SK-N-SH (cell line): ENCODE measurements around the gene TMEM131L.

Source experiments
- EP300 ChIP-seq, 2 experiments: IDR thresholded peaks; 2 replicates each; pipeline versions ENCODE4 v1.4.0 to v1.6.1; 2012; ENCODE audit warnings: borderline replicate concordance in 1 of 2, low read depth in 1 of 2, low read length in 1 of 2
- SIN3A ChIP-seq: IDR thresholded peaks from 2 replicates; pipeline ENCODE4 v1.6.1; 2012; ENCODE audit warnings: low read depth, mild to moderate bottlenecking, low read length, moderate library complexity, borderline replicate concordance
- TF ChIP-seq, protein P1 (sequence below): fragments of 200-600 bp; sonication (generic); IDR thresholded peaks from 2 replicates; pipeline ENCODE4 v1.6.1; 2017; ENCODE audit warnings: antibody characterized with exemption, mild to moderate bottlenecking, moderate library complexity

GRCh38 chr4:153652051-153652784 lies 186.1 kb downstream of the TMEM131L start:
- TF ChIP-seq EP300 (IDR thresholded peaks at IDR 0.05; ENCODE audit: borderline replicate concordance in 1 of 2, low read depth in 1 of 2, low read length in 1 of 2) (no peak), SIN3A (no peak)
- TF ChIP-seq, protein P1, sequence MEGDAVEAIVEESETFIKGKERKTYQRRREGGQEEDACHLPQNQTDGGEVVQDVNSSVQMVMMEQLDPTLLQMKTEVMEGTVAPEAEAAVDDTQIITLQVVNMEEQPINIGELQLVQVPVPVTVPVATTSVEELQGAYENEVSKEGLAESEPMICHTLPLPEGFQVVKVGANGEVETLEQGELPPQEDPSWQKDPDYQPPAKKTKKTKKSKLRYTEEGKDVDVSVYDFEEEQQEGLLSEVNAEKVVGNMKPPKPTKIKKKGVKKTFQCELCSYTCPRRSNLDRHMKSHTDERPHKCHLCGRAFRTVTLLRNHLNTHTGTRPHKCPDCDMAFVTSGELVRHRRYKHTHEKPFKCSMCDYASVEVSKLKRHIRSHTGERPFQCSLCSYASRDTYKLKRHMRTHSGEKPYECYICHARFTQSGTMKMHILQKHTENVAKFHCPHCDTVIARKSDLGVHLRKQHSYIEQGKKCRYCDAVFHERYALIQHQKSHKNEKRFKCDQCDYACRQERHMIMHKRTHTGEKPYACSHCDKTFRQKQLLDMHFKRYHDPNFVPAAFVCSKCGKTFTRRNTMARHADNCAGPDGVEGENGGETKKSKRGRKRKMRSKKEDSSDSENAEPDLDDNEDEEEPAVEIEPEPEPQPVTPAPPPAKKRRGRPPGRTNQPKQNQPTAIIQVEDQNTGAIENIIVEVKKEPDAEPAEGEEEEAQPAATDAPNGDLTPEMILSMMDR = no peak
